Endothelial cell of umbilical vein (primary cell): ENCODE measurements around the gene SLC45A1.

Experiments
- CTCF ChIP-seq, 2 donors: IDR thresholded peaks; 1 replicate in 1 of 2; 2 replicates in 1 of 2; pipeline ENCODE4 v1.5.1; 2011; ENCODE audit warnings: low read length in 2 of 2, mild to moderate bottlenecking in 2 of 2, moderate library complexity in 2 of 2, control low read depth in 1 of 2, inconsistent platforms in 1 of 2, low read depth in 1 of 2; ENCODE audit not compliant: insufficient read depth in 1 of 2; ENCODE audit errors: extremely low read depth in 1 of 2
- EZH2 ChIP-seq: IDR thresholded peaks from 2 replicates; pipeline ENCODE4 v1.6.1; 2012; ENCODE audit warnings: borderline replicate concordance, low read depth, mild to moderate bottlenecking, moderate library complexity, low read length, inconsistent platforms; ENCODE audit not compliant: severe bottlenecking
- FOS ChIP-seq: IDR thresholded peaks from 2 replicates; pipeline ENCODE4 v1.6.1; 2011; ENCODE audit warnings: mild to moderate bottlenecking, low read length, moderate library complexity, borderline replicate concordance; ENCODE audit not compliant: insufficient read depth
- JUN ChIP-seq: IDR thresholded peaks from 2 replicates; pipeline ENCODE4 v1.6.1; 2011; ENCODE audit warnings: borderline replicate concordance, low read depth; ENCODE audit not compliant: insufficient read length, insufficient read depth
- MYC ChIP-seq: IDR thresholded peaks from one replicate; pipeline ENCODE4 v1.6.1; 2011; ENCODE audit warnings: mild to moderate bottlenecking, low read depth, low read length
- POLR2A ChIP-seq: IDR thresholded peaks from 2 replicates; pipeline ENCODE4 v1.6.1; 2012; ENCODE audit warnings: low read depth, mild to moderate bottlenecking, control low read depth, low read length
- POLR2AphosphoS5 ChIP-seq: IDR thresholded peaks from 2 replicates; pipeline ENCODE4 v1.6.1; 2012; ENCODE audit warnings: low read depth, mild to moderate bottlenecking, control low read depth, low read length, moderate library complexity; ENCODE audit not compliant: insufficient read depth
- TF ChIP-seq, protein P1 (sequence below): IDR thresholded peaks from 2 replicates; pipeline ENCODE4 v1.6.1; 2011; ENCODE audit not compliant: insufficient read depth, insufficient read length

DNA sequence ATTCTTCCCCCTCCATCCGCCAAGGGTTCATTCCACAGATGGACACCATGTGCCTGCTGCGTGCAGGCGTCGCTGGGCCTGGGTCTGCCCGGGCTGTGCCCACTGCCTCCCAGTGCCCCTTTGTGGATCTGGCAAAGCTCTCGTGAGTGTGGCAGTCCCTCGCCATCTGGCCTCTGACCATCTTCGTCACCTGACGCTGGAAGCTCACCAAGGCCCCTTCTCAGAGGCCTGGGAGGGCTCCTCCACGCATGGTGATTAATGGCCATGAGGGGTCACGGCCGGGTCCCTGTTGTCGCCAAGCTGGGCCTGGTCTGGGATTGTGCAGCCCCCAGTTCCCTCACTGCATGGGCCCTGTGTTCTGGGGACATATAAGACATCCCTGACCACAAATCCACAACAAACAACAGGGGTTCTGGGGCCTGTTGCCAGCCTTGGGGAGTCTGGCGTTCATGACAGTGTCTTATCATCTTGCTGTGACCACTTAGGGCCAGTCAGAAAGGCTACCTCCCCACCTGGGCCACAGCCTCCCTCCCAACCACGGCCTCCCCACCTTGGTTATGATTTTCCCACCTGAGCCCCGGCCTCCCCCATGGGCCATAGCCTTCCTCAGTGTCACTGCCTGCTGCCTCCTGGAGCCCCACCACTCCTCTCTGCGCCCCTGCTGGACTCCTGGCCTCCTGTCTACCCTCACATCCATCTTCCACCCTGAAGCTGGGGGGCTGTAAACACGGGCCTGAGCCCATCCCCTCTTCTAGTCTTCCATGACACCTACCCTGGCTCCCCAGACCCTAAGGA lies 27.9 kb downstream of the SLC45A1 start:
- TF ChIP-seq EZH2 (no peak), CTCF (IDR thresholded peaks at IDR 0.05; ENCODE audit: extremely low read depth in 1 of 2, insufficient read depth in 1 of 2, low read depth in 1 of 2, low read length in 2 of 2) (no peak), JUN (no peak), POLR2A (no peak), POLR2AphosphoS5 (no peak), FOS (no peak), MYC (no peak)
- TF ChIP-seq, protein P1, sequence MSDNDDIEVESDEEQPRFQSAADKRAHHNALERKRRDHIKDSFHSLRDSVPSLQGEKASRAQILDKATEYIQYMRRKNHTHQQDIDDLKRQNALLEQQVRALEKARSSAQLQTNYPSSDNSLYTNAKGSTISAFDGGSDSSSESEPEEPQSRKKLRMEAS, result no peak
